HepG2 (cell line): Measurements from ENCODE around the gene SYNGAP1. TPM values are rescaled to one million over a fixed set of nuclear protein-coding genes. Genes with fewer than 3 reads are reported as not detected.

ENCODE experiments used
- ATAC-seq: fragments of 200-7000 bp; cut with Tn5 transposase; 3 replicates; pipeline ENCODE4 v1.9.1; 2020; ENCODE audit warnings: mild to moderate bottlenecking, moderate library complexity
- BruUV-seq: library from RNA; stranded (reverse); fragments of 400-500 nt; replicated peaks from 2 replicates; lab custom pipeline; 2021; lab: Mats Ljungman, UMichigan
- CTCF ChIA-PET: fragments of 300-600 bp; formaldehyde crosslinking; extraction: SDS; loops from one replicate; lab custom pipeline; 2021; ENCODE audit warnings: low total read pairs, inconsistent platforms, low intra/inter-chr PET ratio; lab: Yijun Ruan, JAX
- POLR2A ChIA-PET: fragments of 350-600 bp; sonication (Branson Sonifier 250); formaldehyde crosslinking; loops from one replicate; lab custom pipeline; 2020; ENCODE audit warnings: antibody characterized with exemption, inconsistent platforms; lab: Yijun Ruan, JAX
- DNase-seq: peaks from one replicate; pipeline ENCODE4 v3.0.0-alpha.2; 2015; ENCODE audit warnings: low spot score
- FAIRE-seq: peaks from 3 replicates; lab custom pipeline; 2011; peaks lifted over from hg19 to GRCh38; lab: Jason Lieb, UNC
- H2AFZ ChIP-seq: one replicate; pipeline ENCODE4 v1.6.1; 2011; ENCODE audit warnings: low read length, inconsistent platforms
- H3K27ac ChIP-seq: fragments of 300-600 bp; 3 replicates; pipeline ENCODE4 v1.8.0; 2011; ENCODE audit warnings: mixed run types, mild to moderate bottlenecking, mixed read lengths, low read length, inconsistent platforms; ENCODE audit not compliant: insufficient read depth; ENCODE audit errors: extremely low read length
- H3K27me3 ChIP-seq, 2 experiments: fragments of 200-600 bp in 1 of 2; 2 replicates in 1 of 2; 3 replicates in 1 of 2; pipeline versions ENCODE4 v1.6.0 to v1.8.0; 2011; ENCODE audit warnings: low read length in 2 of 2, mild to moderate bottlenecking in 2 of 2, moderate library complexity in 2 of 2, inconsistent platforms in 1 of 2; ENCODE audit not compliant: insufficient read depth in 2 of 2, control insufficient read depth in 1 of 2
- H3K36me3 ChIP-seq, 2 experiments: fragments of 200-600 bp in 1 of 2; replicated peaks in 1 of 2; 2 replicates in 1 of 2; 3 replicates in 1 of 2; pipeline versions ENCODE4 v1.5.1 to v1.8.0; 2011; ENCODE audit warnings: low read length in 2 of 2, inconsistent platforms in 1 of 2; ENCODE audit not compliant: insufficient read depth in 2 of 2, control insufficient read depth in 1 of 2
- H3K4me1 ChIP-seq: 2 replicates; pipeline ENCODE4 v1.5.1; 2012; ENCODE audit warnings: low read length, inconsistent platforms; ENCODE audit not compliant: insufficient read depth
- H3K4me2 ChIP-seq: 2 replicates; pipeline ENCODE4 v1.6.0; 2011; ENCODE audit warnings: low read depth, low read length, inconsistent platforms
- H3K4me3 ChIP-seq, 3 experiments: fragments of 200-600 bp in 1 of 3; sonication (generic), shearing (Covaris generic) in 1 of 3; replicated peaks in 1 of 3; 2 replicates each; pipeline ENCODE4 v1.5.1; 2011 to 2016; ENCODE audit warnings: low read length in 3 of 3, inconsistent platforms in 2 of 3, low read depth in 2 of 3, mild to moderate bottlenecking in 2 of 3, control low read depth in 1 of 3, mixed read lengths in 1 of 3; ENCODE audit not compliant: insufficient read depth in 1 of 3
- H3K79me2 ChIP-seq: one replicate; pipeline ENCODE4 v1.6.1; 2011; ENCODE audit warnings: low read length, inconsistent platforms; ENCODE audit not compliant: insufficient read depth
- H3K9ac ChIP-seq: 2 replicates; pipeline ENCODE4 v1.6.0; 2011; ENCODE audit warnings: mild to moderate bottlenecking, low read depth, low read length, inconsistent platforms; ENCODE audit not compliant: insufficient read depth
- H3K9me3 ChIP-seq: 2 replicates; pipeline ENCODE4 v1.5.1; 2012; ENCODE audit warnings: mild to moderate bottlenecking, low read length
- H4K20me1 ChIP-seq: 2 replicates; pipeline ENCODE4 v1.6.0; 2011; ENCODE audit warnings: inconsistent platforms, mild to moderate bottlenecking, low read length, moderate library complexity; ENCODE audit not compliant: insufficient read depth
- BORCS8-MEF2B ChIP-seq: sonication (generic); formaldehyde crosslinking; IDR thresholded peaks from 2 replicates; pipeline ENCODE4 v1.8.0; 2022; ENCODE audit warnings: mild to moderate bottlenecking, missing genetic modification reagents
- GTF3A ChIP-seq: sonication (generic); formaldehyde crosslinking; conservative IDR thresholded peaks from 2 replicates; pipeline ENCODE4 v1.4.0; 2020; ENCODE audit warnings: mild to moderate bottlenecking, missing genetic modification reagents
- HMGXB3 ChIP-seq: sonication (generic); formaldehyde crosslinking; IDR thresholded peaks from 2 replicates; pipeline ENCODE4 v1.4.0; 2020; ENCODE audit warnings: missing genetic modification reagents, borderline replicate concordance
- HNF1A ChIP-seq, 2 experiments: sonication (generic) in 1 of 2; formaldehyde crosslinking in 1 of 2; IDR thresholded peaks; 2 replicates each; pipeline versions ENCODE4 v1.4.0 to v1.6.1; 2016 to 2020; ENCODE audit warnings: borderline replicate concordance in 1 of 2, low read depth in 1 of 2, mild to moderate bottlenecking in 1 of 2, missing genetic modification reagents in 1 of 2
- MTERF4 ChIP-seq: sonication (generic); formaldehyde crosslinking; IDR thresholded peaks from 2 replicates; pipeline ENCODE4 v1.8.0; 2023; ENCODE audit warnings: mild to moderate bottlenecking, missing genetic modification reagents
- PAWR ChIP-seq: sonication (generic); formaldehyde crosslinking; IDR thresholded peaks from 2 replicates; pipeline ENCODE4 v1.4.0; 2020; ENCODE audit warnings: missing genetic modification reagents, mild to moderate bottlenecking, borderline replicate concordance
- ZKSCAN1 ChIP-seq: fragments of 150-350 bp; IDR thresholded peaks from 2 replicates; pipeline ENCODE4 v1.6.1; 2014; ENCODE audit warnings: low read length
- WGBS: methylation state at CpG from one replicate; pipeline ENCODE4 v1.1.6; 2017; ENCODE audit warnings: low lambda C conversion rate; 5-methylcytosine and 5-hydroxymethylcytosine counted together
- in situ Hi-C: cut with HindIII; loops from 2 replicates; pipeline ENCODE4 v1.10.0; 2017; ENCODE audit warnings: low pct_unique_long_range_greater_than_20kb; ENCODE audit not compliant: extremely low pct_ligation_motif_present
- intact Hi-C: fragments of 100-400 bp; cut with micrococcal nuclease; formaldehyde crosslinking; loops from one replicate; pipeline ENCODE4 v1.10.0; 2022; ENCODE audit not compliant: unreplicated experiment
- polyA plus RNA-seq, 8 experiments: library from polyadenylated mRNA; depleted of rRNA in 3 of 8; stranded (reverse) in 7 of 8; unstranded in 1 of 8; fragments of >200 nt; fragmentation: Illumina TruSeq in 4 of 8; extraction: Trizol in 4 of 8; gene quantifications; 2 replicates each; pipeline versions ENCODE4 v1.2.1 to v1.2.3, GENCODE V29; 2011 to 2016; ENCODE audit warnings: low read depth in 4 of 8, missing spikeins in 1 of 8, mixed read lengths in 1 of 8; ENCODE audit not compliant: insufficient read depth in 1 of 8
- total RNA-seq, 5 experiments: library from RNA; depleted of rRNA; stranded (reverse); fragments of >200 nt; fragmentation: Illumina TruSeq; extraction: Trizol; gene quantifications; 2 replicates each; pipeline ENCODE4 v1.2.3, GENCODE V29; 2016; ENCODE audit warnings: low read depth in 1 of 5

Gene SYNGAP1
- total and polyA plus RNA-seq, 2 of the 13 experiments (the other 11 are each of a cell fraction or from before 2014, with no cell fraction given) = 0.75 to 1.1 TPM

- 34% methylated on average over 3 of the region's 3 CpGs for WGBS
- in situ Hi-C loops (no loop called here), intact Hi-C loops (loop anchor here (5.0 kb wide), 1 partner anchor 196 kb away; no protein-coding TSS in a partner anchor)
- Histone ChIP-seq H3K27me3 (no peaks in the 10 kb centered on the region; a peak in 1 of 5 replicates), H3K4me3 (peak overlapping the region; percentile 83 to 95 (median 90)), H3K36me3 (peaks cover 0 to 6% of the 10 kb centered on the region in 2 experiments; a peak in 4 of 5 replicates), H3K79me2 (peaks cover 58% of the 10 kb centered on the region), H3K9ac (peak overlapping the region; percentile 90), H4K20me1 (no peaks in the 10 kb centered on the region), H3K27ac (peak overlapping the region; percentile 82), H3K9me3 (no peaks in the 10 kb centered on the region), H3K4me2 (peak overlapping the region; percentile 80), H2AFZ (no peak overlapping the region), H3K4me1 (peaks cover 49% of the 10 kb centered on the region)
- ChIA-PET CTCF (no interaction called here), POLR2A (no interaction called here)
- no peak for TF ChIP-seq GTF3A (CRISPR knock-in tag)
- TF ChIP-seq MTERF4 (CRISPR knock-in tag) = 0 out of 2 replicates have a peak, but pooled peaks have one; percentile 44
- BruUV-seq = no TSS peak
- DNase-seq (no peak), FAIRE-seq (no peak), ATAC-seq (no peak)
Measured at GRCh38 chr6:33392979-33393378, 26.9 kb upstream of the SYNGAP1 start.

GRCh38 chr6:33397541-33397940 is 22.3 kb upstream of the SYNGAP1 start:
- ATAC-seq (no peak), FAIRE-seq (no peak), DNase-seq (no peak)
- Histone ChIP-seq H3K79me2 (peaks cover 53% of the 10 kb centered on the region), H3K36me3 (peaks cover 12 to 36% of the 10 kb centered on the region in 2 experiments), H3K9me3 (no peaks in the 10 kb centered on the region), H3K9ac (no peak overlapping the region), H3K4me1 (peaks cover 38% of the 10 kb centered on the region), H4K20me1 (no peaks in the 10 kb centered on the region), H3K27ac (no peak overlapping the region), H3K4me3 (no peak overlapping the region), H2AFZ (no peak overlapping the region), H3K4me2 (no peak overlapping the region), H3K27me3 (no peaks in the 10 kb centered on the region; a peak in 1 of 5 replicates)
- WGBS = 83% methylated on average over 1 of the region's 1 CpG
- no TSS peak for BruUV-seq
- intact Hi-C loops (no loop called here), in situ Hi-C loops (no loop called here)
- ChIA-PET POLR2A (interaction anchor here (0.7 kb wide), 1 partner anchor 19 kb away, joined by 4 read pairs; no protein-coding TSS in a partner anchor), CTCF (no interaction called here)
- no peak for TF ChIP-seq BORCS8-MEF2B (CRISPR knock-in tag)
- no peak for TF ChIP-seq ZKSCAN1
- TF ChIP-seq HNF1A (IDR thresholded peaks at IDR 0.05; ENCODE audit: low read depth) = no peak
- no peak for TF ChIP-seq HNF1A (CRISPR knock-in tag; IDR thresholded peaks at IDR 0.05; ENCODE audit: borderline replicate concordance)
- no peak for TF ChIP-seq HMGXB3 (CRISPR knock-in tag)
- TF ChIP-seq PAWR (CRISPR knock-in tag) = no peak
